ENCODE data around the gene DELE1.

Gene DELE1

DNA sequence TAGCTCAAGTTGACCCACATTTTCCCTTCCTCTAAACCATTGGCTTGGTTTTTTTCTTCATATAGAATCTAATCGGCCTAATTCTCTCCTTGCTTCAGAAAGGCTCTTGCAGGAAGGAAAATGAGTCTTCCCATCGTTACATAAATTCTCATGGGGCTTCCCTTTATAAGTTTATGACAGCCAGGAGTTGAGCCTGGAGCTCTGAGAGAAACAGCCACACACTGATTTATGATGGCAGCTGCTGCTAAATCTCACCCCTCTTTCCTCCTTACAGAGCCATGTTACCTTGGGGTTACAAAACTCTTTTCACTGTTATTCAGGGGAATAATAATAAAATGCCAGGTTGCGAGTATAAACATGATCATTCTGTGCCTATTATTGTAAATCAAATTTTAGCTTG is 40.0 kb downstream of the DELE1 start:
- Histone ChIP-seq H3K27me3 (ENCODE audit: control insufficient read depth, insufficient read depth, low read length) (no peaks in the 10 kb centered on the region), H3K4me3 (ENCODE audit: low read depth, low read length) (no peak overlapping the region), H3K9ac (no peak overlapping the region), H3K36me3 (ENCODE audit: control insufficient read depth, insufficient read depth, low read length) (no peaks in the 10 kb centered on the region), H2AFZ (no peak overlapping the region), H3K27ac (no peak overlapping the region), H3K9me3 (ENCODE audit: control insufficient read depth, low read length) (no peaks in the 10 kb centered on the region), H3K79me2 (no peaks in the 10 kb centered on the region), H3K4me2 (ENCODE audit: low read length) (no peak overlapping the region), H3K4me1 (peaks cover 7% of the 10 kb centered on the region)
- TF ChIP-seq, protein P1, sequence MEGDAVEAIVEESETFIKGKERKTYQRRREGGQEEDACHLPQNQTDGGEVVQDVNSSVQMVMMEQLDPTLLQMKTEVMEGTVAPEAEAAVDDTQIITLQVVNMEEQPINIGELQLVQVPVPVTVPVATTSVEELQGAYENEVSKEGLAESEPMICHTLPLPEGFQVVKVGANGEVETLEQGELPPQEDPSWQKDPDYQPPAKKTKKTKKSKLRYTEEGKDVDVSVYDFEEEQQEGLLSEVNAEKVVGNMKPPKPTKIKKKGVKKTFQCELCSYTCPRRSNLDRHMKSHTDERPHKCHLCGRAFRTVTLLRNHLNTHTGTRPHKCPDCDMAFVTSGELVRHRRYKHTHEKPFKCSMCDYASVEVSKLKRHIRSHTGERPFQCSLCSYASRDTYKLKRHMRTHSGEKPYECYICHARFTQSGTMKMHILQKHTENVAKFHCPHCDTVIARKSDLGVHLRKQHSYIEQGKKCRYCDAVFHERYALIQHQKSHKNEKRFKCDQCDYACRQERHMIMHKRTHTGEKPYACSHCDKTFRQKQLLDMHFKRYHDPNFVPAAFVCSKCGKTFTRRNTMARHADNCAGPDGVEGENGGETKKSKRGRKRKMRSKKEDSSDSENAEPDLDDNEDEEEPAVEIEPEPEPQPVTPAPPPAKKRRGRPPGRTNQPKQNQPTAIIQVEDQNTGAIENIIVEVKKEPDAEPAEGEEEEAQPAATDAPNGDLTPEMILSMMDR (IDR thresholded peaks at IDR 0.05), result no peak

DNA sequence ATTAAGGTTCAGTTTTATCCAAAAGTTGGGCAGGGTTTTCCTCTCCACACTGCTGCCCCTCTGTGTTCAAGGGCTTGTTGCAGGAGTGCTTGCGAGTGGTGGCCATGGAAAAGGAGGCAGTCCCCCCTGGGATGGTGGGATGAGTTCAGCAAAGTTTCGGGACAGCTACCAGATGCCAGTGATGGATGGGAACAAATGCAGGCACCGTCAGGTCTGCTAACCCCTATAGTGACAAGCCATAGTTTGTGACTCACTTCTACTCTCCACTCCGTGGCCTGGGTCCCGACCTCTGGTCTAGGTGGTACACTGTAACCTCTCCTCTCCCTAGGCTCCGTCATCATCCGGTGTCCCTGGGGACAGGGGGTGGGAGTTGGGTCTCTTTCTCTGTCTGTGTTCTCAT is 41.4 kb downstream of the DELE1 start:
- no peaks in the 10 kb centered on the region for H3K79me2 ChIP-seq
- TF ChIP-seq, protein P1 (IDR thresholded peaks at IDR 0.05), result no peak
- no peak overlapping the region for H3K27ac ChIP-seq
- no peak overlapping the region for H2AFZ ChIP-seq
- H3K4me1 ChIP-seq, result peaks cover 12% of the 10 kb centered on the region
- no peaks in the 10 kb centered on the region for H3K36me3 ChIP-seq (ENCODE audit: control insufficient read depth, insufficient read depth, low read length)
- no peak overlapping the region for H3K9ac ChIP-seq
- no peaks in the 10 kb centered on the region for H3K27me3 ChIP-seq (ENCODE audit: control insufficient read depth, insufficient read depth, low read length)
- H3K9me3 ChIP-seq (ENCODE audit: control insufficient read depth, low read length), result no peaks in the 10 kb centered on the region
- H3K4me2 ChIP-seq (ENCODE audit: low read length), result no peak overlapping the region
- H3K4me3 ChIP-seq (ENCODE audit: low read depth, low read length), result no peak overlapping the region

DNA sequence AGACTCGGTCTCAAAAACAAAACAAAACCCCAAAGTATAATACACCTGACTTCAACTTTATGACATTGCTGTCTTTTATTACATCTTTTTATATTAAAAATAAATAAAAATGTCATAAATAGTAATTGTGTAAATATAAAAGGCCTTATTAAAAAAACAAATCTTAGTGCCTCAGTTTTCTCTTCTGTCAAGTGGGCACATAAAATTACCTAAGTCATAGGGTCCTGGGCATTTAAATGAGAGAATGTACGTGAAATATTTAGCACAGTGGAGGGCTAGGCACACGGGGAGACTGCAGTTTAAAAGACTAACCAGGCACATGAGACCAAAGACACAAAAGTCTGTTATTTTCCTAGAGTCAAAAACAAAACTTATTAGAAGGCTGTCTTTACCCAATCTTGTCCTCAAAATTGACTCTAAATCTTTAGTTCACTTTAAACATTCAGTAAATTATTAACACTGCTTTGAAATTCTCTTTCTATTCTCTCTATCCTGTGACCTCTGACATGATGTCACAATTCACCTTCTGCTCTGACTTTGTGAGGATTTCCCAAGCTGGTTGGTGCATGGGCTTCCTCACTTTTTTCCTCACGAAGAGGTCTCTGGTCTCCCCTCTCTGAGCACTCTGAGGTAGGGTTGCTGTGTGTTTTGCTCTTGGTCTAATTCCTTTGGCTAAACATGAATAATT is 42.7 kb downstream of the DELE1 start:
- Histone ChIP-seq H3K27ac (no peak overlapping the region), H3K27me3 (ENCODE audit: control insufficient read depth, insufficient read depth, low read length) (no peaks in the 10 kb centered on the region), H3K4me3 (ENCODE audit: low read depth, low read length) (no peak overlapping the region), H3K79me2 (no peaks in the 10 kb centered on the region), H3K4me1 (peaks cover 16% of the 10 kb centered on the region), H3K4me2 (ENCODE audit: low read length) (no peak overlapping the region), H3K9me3 (ENCODE audit: control insufficient read depth, low read length) (no peaks in the 10 kb centered on the region), H3K36me3 (ENCODE audit: control insufficient read depth, insufficient read depth, low read length) (no peaks in the 10 kb centered on the region), H3K9ac (no peak overlapping the region), H2AFZ (no peak overlapping the region)
- TF ChIP-seq, protein P1 (IDR thresholded peaks at IDR 0.05), result no peak

DNA sequence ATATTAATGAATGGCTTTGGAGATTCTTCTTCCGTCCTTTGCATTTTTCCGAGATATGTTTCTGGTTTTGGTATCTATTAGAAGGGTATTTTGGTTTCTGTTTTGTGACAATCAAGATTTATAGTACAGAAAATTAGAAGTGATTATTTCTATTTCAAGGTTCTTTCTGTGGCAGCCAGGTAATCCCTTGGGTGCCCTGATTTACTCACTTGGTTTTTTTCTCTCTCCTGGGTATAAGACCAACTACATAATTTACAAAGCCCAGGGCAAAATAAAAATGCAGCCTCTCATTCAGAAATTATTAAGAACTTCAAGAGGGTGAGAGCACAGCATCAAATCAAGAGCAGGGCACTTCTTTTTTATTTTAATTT is 43.3 kb downstream of the DELE1 start:
- peaks cover 16% of the 10 kb centered on the region for H3K4me1 ChIP-seq
- no peaks in the 10 kb centered on the region for H3K27me3 ChIP-seq (ENCODE audit: control insufficient read depth, insufficient read depth, low read length)
- no peaks in the 10 kb centered on the region for H3K9me3 ChIP-seq (ENCODE audit: control insufficient read depth, low read length)
- H3K27ac ChIP-seq, result no peak overlapping the region
- no peak overlapping the region for H3K9ac ChIP-seq
- TF ChIP-seq, protein P1 (IDR thresholded peaks at IDR 0.05), result no peak
- H2AFZ ChIP-seq, result no peak overlapping the region
- no peaks in the 10 kb centered on the region for H3K79me2 ChIP-seq
- no peak overlapping the region for H3K4me3 ChIP-seq (ENCODE audit: low read depth, low read length)
- H3K4me2 ChIP-seq (ENCODE audit: low read length), result no peak overlapping the region
- H3K36me3 ChIP-seq (ENCODE audit: control insufficient read depth, insufficient read depth, low read length), result no peaks in the 10 kb centered on the region

Measured in parathyroid adenoma (tissue), 2 donors.